PC-9 (cell line): Measurements from ENCODE around the gene USP28.

Experiments
- EZH2 ChIP-seq: fragments of 200-600 bp; sonication (generic); IDR thresholded peaks from 2 replicates; pipeline ENCODE4 v1.8.0; 2017; ENCODE audit warnings: antibody characterized with exemption, low read depth
- TF ChIP-seq, protein P1 (sequence below): fragments of 200-600 bp; sonication (generic); conservative IDR thresholded peaks from 2 replicates; pipeline ENCODE4 v1.6.1; 2017; ENCODE audit warnings: mixed run types, antibody characterized with exemption, mild to moderate bottlenecking, moderate library complexity

DNA sequence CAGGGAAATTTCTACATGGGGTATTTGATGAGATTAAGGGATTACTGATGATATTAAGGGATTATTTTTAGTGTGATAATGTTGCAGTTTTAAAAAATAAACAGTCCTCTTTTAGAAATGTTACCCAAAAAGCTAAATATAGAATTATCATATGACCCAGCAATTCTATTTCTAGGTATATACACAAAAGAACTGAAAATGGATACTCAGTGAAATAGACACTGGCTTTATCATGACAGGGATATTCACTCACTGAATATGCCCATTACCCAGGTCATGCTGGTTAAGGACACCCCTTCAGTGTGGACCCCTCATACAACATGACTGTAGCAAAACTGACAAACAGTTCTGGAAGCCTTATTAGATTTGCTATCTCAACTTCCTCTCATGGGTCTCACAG, 27.8 kb downstream of the USP28 start:
- TF ChIP-seq, protein P1, sequence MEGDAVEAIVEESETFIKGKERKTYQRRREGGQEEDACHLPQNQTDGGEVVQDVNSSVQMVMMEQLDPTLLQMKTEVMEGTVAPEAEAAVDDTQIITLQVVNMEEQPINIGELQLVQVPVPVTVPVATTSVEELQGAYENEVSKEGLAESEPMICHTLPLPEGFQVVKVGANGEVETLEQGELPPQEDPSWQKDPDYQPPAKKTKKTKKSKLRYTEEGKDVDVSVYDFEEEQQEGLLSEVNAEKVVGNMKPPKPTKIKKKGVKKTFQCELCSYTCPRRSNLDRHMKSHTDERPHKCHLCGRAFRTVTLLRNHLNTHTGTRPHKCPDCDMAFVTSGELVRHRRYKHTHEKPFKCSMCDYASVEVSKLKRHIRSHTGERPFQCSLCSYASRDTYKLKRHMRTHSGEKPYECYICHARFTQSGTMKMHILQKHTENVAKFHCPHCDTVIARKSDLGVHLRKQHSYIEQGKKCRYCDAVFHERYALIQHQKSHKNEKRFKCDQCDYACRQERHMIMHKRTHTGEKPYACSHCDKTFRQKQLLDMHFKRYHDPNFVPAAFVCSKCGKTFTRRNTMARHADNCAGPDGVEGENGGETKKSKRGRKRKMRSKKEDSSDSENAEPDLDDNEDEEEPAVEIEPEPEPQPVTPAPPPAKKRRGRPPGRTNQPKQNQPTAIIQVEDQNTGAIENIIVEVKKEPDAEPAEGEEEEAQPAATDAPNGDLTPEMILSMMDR, result no peak
- TF ChIP-seq EZH2, result no peak
